CD4-positive, alpha-beta T cell (primary cell): ENCODE results near the gene DHRS4L2. TPM values are rescaled to one million over a fixed set of nuclear protein-coding genes. Genes with fewer than 3 reads are reported as not detected.
"Not testable (repeated sequence)": the region's sequence is repeated elsewhere in the genome, so short reads cannot be mapped to it uniquely, and the experiment has no call there.

Experiments used
- ATAC-seq: fragments of 200-7000 bp; cut with Tn5 transposase; one replicate; pipeline ENCODE4 v1.10.0; 2022; ENCODE audit warnings: mild to moderate bottlenecking; ENCODE audit not compliant: poor library complexity
- CTCF ChIA-PET: fragments of 350-600 bp; sonication (Branson Sonifier 250); formaldehyde crosslinking; loops from one replicate; lab custom pipeline; 2021; ENCODE audit warnings: antibody characterized with exemption, inconsistent platforms; lab: Charles Lee
- POLR2A ChIA-PET: fragments of 350-600 bp; sonication (Branson Sonifier 250); formaldehyde crosslinking; loops from one replicate; lab custom pipeline; 2021; ENCODE audit warnings: antibody characterized with exemption, inconsistent platforms; lab: Charles Lee
- DNase-seq, 14 experiments: peaks; one replicate each; pipeline ENCODE4 v3.0.0-alpha.2; 2013 to 2020; ENCODE audit warnings: mixed read lengths in 2 of 14
- H3K27ac ChIP-seq, 2 donors: one replicate each; pipeline versions ENCODE4 v1.5.1 to v1.7.0; 2013; ENCODE audit warnings: low read length in 2 of 2, low read depth in 1 of 2, mild to moderate bottlenecking in 1 of 2
- H3K27me3 ChIP-seq, 2 experiments: 1 replicate in 1 of 2; 2 replicates in 1 of 2; pipeline versions ENCODE4 v1.6.1 to v1.7.0; 2013; ENCODE audit warnings: low read length in 2 of 2, control low read depth in 1 of 2, mild to moderate bottlenecking in 1 of 2, moderate library complexity in 1 of 2; ENCODE audit not compliant: insufficient read depth in 2 of 2, control insufficient read depth in 1 of 2
- H3K36me3 ChIP-seq: one replicate; pipeline ENCODE4 v1.6.1; 2013; ENCODE audit warnings: low read length, control low read depth; ENCODE audit not compliant: insufficient read depth
- H3K4me1 ChIP-seq: one replicate; pipeline ENCODE4 v1.6.1; 2013; ENCODE audit warnings: low read length, control low read depth; ENCODE audit not compliant: insufficient read depth
- H3K4me3 ChIP-seq: one replicate; pipeline ENCODE4 v1.5.1; 2013; ENCODE audit warnings: mild to moderate bottlenecking, low read length, moderate library complexity
- H3K9me3 ChIP-seq, 2 experiments: 1 replicate in 1 of 2; 2 replicates in 1 of 2; pipeline versions ENCODE4 v1.6.1 to v1.7.0; 2013; ENCODE audit warnings: low read length in 2 of 2, mild to moderate bottlenecking in 2 of 2, control low read depth in 1 of 2, moderate library complexity in 1 of 2; ENCODE audit not compliant: control insufficient read depth in 1 of 2, insufficient read depth in 1 of 2
- H3K27ac Mint-ChIP-seq: one replicate; pipeline ENCODE4 v1.8.0; 2020; ENCODE audit warnings: mixed read lengths
- H3K27me3 Mint-ChIP-seq: one replicate; pipeline ENCODE4 v1.8.0; 2021; ENCODE audit warnings: mixed read lengths
- H3K36me3 Mint-ChIP-seq: one replicate; pipeline ENCODE4 v1.8.0; 2021; ENCODE audit warnings: low read depth, mixed read lengths
- H3K4me1 Mint-ChIP-seq: one replicate; pipeline ENCODE4 v1.8.0; 2021; ENCODE audit warnings: low read depth, mixed read lengths
- H3K4me3 Mint-ChIP-seq: one replicate; pipeline ENCODE4 v1.8.0; 2020; ENCODE audit warnings: mild to moderate bottlenecking, mixed read lengths
- H3K9me3 Mint-ChIP-seq: one replicate; pipeline ENCODE4 v1.8.0; 2020; ENCODE audit warnings: mixed read lengths
- intact Hi-C, 2 experiments: fragments of 100-400 bp; cut with DNase I in 1 of 2; cut with micrococcal nuclease in 1 of 2; formaldehyde crosslinking; loops; one replicate each; pipeline versions ENCODE4 v1.15.1 to v1.9.0; 2023 to 2025; cut with DNase I, micrococcal nuclease
- total RNA-seq, 174 experiments: library from RNA in 2 of 174; stranded (reverse) in 2 of 174; gene quantifications; one replicate each; pipeline ENCODE4 v1.2.3 and lab custom pipeline; 2021 to 2026
- TF ChIP-seq, protein P1 (sequence below): fragments of 200-600 bp; IDR thresholded peaks from one replicate; pipeline ENCODE4 v1.8.0; 2022; ENCODE audit warnings: antibody characterized with exemption, mild to moderate bottlenecking

Gene DHRS4L2
- total RNA-seq, 2 experiments from 2014 or later: 8.3 to 8.7 TPM

DNA sequence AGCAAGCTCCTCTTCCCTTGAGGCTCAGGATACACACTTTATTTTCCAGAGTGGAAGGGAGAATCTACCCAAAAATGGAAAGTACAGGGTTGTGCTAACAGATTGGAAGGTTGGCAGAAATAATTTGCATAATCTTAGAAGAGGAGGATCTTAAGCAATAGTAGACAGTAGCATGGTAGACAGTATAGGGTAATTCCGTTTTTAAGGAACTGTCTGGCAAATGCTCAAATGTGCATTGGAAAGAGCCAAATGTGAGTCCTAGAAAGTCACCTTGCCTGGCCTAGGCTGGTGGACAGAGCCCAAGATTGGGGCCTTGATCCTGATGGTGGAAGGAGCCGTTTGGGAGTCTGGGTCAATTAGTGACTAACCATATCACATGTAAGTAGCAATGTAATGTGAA is 50.0 kb downstream of the DHRS4L2 start:
- intact Hi-C loops: loop anchor here in 1 of 2 experiments (5.0 kb wide), 1 partner anchor 51 kb away; the partner anchor contains the start of gene DHRS4L2
- TF ChIP-seq, protein P1, sequence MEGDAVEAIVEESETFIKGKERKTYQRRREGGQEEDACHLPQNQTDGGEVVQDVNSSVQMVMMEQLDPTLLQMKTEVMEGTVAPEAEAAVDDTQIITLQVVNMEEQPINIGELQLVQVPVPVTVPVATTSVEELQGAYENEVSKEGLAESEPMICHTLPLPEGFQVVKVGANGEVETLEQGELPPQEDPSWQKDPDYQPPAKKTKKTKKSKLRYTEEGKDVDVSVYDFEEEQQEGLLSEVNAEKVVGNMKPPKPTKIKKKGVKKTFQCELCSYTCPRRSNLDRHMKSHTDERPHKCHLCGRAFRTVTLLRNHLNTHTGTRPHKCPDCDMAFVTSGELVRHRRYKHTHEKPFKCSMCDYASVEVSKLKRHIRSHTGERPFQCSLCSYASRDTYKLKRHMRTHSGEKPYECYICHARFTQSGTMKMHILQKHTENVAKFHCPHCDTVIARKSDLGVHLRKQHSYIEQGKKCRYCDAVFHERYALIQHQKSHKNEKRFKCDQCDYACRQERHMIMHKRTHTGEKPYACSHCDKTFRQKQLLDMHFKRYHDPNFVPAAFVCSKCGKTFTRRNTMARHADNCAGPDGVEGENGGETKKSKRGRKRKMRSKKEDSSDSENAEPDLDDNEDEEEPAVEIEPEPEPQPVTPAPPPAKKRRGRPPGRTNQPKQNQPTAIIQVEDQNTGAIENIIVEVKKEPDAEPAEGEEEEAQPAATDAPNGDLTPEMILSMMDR: no peak
- Histone ChIP-seq H3K9me3 (no peaks in the 10 kb centered on the region), H3K27me3 (no peaks in the 10 kb centered on the region), H3K4me1 (peaks cover 7% of the 10 kb centered on the region), H3K4me3 (no peak overlapping the region), H3K36me3 (no peaks in the 10 kb centered on the region), H3K27ac (no peak overlapping the region)
- Mint-ChIP-seq H3K9me3 (no peaks in the 10 kb centered on the region), H3K27me3 (no peaks in the 10 kb centered on the region), H3K36me3 (no peaks in the 10 kb centered on the region), H3K4me3 (no peak overlapping the region), H3K4me1 (peaks cover 12% of the 10 kb centered on the region), H3K27ac (no peak overlapping the region)
- no peak for ATAC-seq
- POLR2A ChIA-PET: no interaction called here
- DNase-seq: peak in 1 of 14 experiments; percentile 8
- CTCF ChIA-PET: no interaction called here

DNA sequence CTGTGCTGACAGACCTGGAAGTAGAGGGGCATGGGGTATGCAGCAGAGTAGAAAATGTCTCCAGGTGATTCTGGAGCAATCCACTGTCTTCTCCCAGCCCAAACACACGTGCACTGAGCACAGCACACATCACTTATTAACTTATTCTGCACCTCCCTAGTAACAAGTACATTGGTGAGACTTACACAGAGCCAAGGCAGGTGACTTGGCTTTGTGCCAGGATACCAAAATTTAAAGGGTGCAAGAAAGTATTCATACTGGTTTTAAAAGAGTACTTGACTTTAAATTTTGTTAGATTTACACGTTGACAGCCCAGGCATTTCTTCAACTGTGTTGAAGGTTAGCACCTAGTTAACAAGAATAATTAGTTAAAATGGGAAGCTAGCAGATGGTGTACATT is 52.0 kb downstream of the DHRS4L2 start:
- CTCF ChIA-PET: no interaction called here
- no peak overlapping the region for H3K4me3 ChIP-seq
- no peak overlapping the region for H3K27ac ChIP-seq
- no peak overlapping the region for H3K4me3 Mint-ChIP-seq
- peaks cover 9% of the 10 kb centered on the region for H3K4me1 Mint-ChIP-seq
- DNase-seq: no peak
- ATAC-seq: no peak
- H3K36me3 ChIP-seq: no peaks in the 10 kb centered on the region
- H3K27me3 ChIP-seq: no peaks in the 10 kb centered on the region
- H3K9me3 Mint-ChIP-seq: no peaks in the 10 kb centered on the region
- TF ChIP-seq, protein P1: no peak
- no peaks in the 10 kb centered on the region for H3K9me3 ChIP-seq
- POLR2A ChIA-PET: no interaction called here
- H3K36me3 Mint-ChIP-seq: no peaks in the 10 kb centered on the region
- no peaks in the 10 kb centered on the region for H3K27me3 Mint-ChIP-seq
- H3K27ac Mint-ChIP-seq: no peak overlapping the region
- H3K4me1 ChIP-seq: peaks cover 7% of the 10 kb centered on the region
- intact Hi-C loops: no loop called here

DNA sequence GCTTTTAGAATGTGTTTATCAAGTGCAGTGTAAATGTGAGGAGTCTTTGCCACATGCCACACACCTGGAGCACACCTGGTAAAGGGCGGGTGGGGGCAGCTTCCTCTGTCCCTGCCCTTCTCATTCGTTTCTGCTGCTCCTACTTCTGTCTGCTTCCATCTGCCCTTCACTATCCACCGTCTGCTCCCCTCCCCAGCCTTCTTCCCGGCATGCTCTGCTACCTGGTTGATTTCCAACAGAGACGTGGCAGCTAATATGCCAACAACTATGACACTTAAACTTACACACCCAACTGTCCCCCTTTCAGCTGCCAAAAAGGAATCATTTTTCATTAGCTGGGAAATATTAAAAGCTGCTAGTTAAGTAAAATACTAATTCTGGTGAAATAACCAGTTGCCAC is 54.0 kb downstream of the DHRS4L2 start:
- DNase-seq (no peak), ATAC-seq (no peak)
- H3K4me1 ChIP-seq: no peaks in the 10 kb centered on the region
- intact Hi-C loops: no loop called here
- Mint-ChIP-seq H3K27me3 (no peaks in the 10 kb centered on the region), H3K4me3 (no peak overlapping the region), H3K36me3 (no peaks in the 10 kb centered on the region), H3K9me3 (no peaks in the 10 kb centered on the region), H3K4me1 (no peaks in the 10 kb centered on the region), H3K27ac (no peak overlapping the region)
- CTCF ChIA-PET: interaction anchor here (0.8 kb wide), 1 partner anchor 48 kb away, joined by 3 read pairs; no protein-coding TSS in a partner anchor
- TF ChIP-seq, protein P1: no peak
- H3K27ac ChIP-seq: no peak overlapping the region
- H3K9me3 ChIP-seq: no peaks in the 10 kb centered on the region
- no peaks in the 10 kb centered on the region for H3K27me3 ChIP-seq
- POLR2A ChIA-PET: interaction anchor here (1.1 kb wide), 1 partner anchor 38 kb away, joined by 3 read pairs; no protein-coding TSS in a partner anchor
- H3K36me3 ChIP-seq: no peaks in the 10 kb centered on the region
- H3K4me3 ChIP-seq: no peak overlapping the region

DNA sequence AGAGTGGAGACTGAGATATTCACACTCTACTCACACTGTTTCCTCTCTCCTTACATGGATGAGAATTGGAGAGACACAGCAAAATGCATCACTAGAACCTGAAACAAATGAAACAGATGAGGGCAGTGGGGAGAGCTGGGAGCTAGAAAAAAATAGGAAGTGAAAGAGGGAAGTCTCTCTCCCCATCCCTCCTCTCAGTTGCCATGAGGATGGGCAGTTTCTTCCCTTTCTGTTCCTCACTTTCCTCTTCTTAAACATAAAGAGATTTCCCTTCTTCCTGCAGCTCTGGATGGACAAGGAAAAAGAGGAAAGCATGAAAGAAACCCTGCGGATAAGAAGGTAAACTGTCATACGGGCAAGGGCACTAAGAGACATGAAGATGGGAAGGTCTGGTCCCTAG is 60.3 kb downstream of the DHRS4L2 start:
- H3K27me3 ChIP-seq: peaks cover 0 to 12% of the 10 kb centered on the region in 2 experiments
- Mint-ChIP-seq H3K27me3 (peaks cover 18% of the 10 kb centered on the region), H3K4me1 (peaks cover 14% of the 10 kb centered on the region)
- H3K9me3 ChIP-seq, H3K27ac ChIP-seq, POLR2A ChIA-PET, intact Hi-C loops, H3K27ac Mint-ChIP-seq, H3K36me3 ChIP-seq, ATAC-seq, H3K4me3 ChIP-seq, H3K4me3 Mint-ChIP-seq, H3K36me3 Mint-ChIP-seq, DNase-seq, H3K9me3 Mint-ChIP-seq, CTCF ChIA-PET: not testable (repeated sequence)
- H3K4me1 ChIP-seq: peaks cover 21% of the 10 kb centered on the region

DNA sequence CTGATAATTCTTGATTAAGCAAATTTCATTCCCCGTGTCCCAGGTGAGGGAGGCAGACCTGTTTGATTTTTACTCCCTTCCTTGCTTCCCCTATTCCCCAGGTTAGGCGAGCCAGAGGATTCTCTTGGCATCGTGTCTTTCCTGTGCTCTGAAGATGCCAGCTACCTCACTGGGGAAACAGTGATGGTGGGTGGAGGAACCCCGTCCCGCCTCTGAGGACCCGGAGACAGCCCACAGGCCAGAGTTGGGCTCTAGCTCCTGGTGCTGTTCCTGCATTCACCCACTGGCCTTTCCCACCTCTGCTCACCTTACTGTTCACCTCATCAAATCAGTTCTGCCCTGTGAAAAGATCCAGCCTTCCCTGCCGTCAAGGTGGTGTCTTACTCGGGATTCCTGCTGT is 62.0 kb downstream of the DHRS4L2 start:
- ATAC-seq, H3K4me3 ChIP-seq, H3K27ac ChIP-seq, intact Hi-C loops, H3K36me3 ChIP-seq, H3K9me3 Mint-ChIP-seq, DNase-seq, H3K36me3 Mint-ChIP-seq, H3K27ac Mint-ChIP-seq: not testable (repeated sequence)
- POLR2A ChIA-PET: interaction anchor here (0.6 to 2.1 kb wide), 4 partner anchors 30 to 381 kb away, joined by 4 to 17 read pairs (median 10); partner anchors contain the start of genes DCAF11 and NRL
- Mint-ChIP-seq H3K27me3 (peaks cover 25% of the 10 kb centered on the region), H3K4me3 (peak overlapping the region; percentile 84), H3K4me1 (peaks cover 14% of the 10 kb centered on the region)
- Histone ChIP-seq H3K4me1 (peaks cover 21% of the 10 kb centered on the region), H3K27me3 (peaks cover 0 to 16% of the 10 kb centered on the region in 2 experiments), H3K9me3 (peaks cover 0 to 10% of the 10 kb centered on the region in 2 experiments)
- CTCF ChIA-PET: interaction anchor here (2.2 kb wide), 1 partner anchor 58 kb away, joined by 10 read pairs; no protein-coding TSS in a partner anchor
